NCI-H524 (cell line): Measurements from ENCODE around the gene NFAT5.
"Not testable (repeated sequence)": the region's sequence is repeated elsewhere in the genome, so short reads cannot be mapped to it uniquely, and the experiment has no call there.

ENCODE experiments used
- DNase-seq, 2 experiments: peaks; one replicate each; lab custom pipeline; 2025; lab: John Stamatoyannopoulos, UW

NFAT5 gene

DNA sequence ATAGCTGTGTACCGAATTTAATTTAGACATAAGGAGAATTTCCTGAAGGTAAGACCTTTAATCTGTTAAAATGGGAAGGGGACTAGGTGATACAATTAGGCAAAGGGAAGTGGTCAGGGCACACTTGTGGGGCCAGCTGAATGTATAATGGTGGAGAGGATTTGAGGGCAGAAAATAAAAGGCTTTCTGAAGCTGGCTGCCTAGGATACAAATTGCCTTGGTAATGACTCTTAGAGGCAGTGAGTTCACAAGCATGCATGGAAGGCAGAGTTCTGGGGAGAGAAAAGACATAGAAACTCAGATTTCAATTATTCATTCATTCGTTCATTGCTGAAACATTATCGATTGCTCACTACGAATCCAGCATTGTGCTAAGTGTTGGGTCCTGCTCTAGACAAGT is 12.4 kb upstream of the NFAT5 start:
- DNase-seq = no peak

- no peak for DNase-seq
Observed at GRCh38 chr16:69554495-69554894, 11.3 kb upstream of the NFAT5 start.

- DNase-seq = no peak
Observed at GRCh38 chr16:69555437-69555836, 10.3 kb upstream of the NFAT5 start.

DNA sequence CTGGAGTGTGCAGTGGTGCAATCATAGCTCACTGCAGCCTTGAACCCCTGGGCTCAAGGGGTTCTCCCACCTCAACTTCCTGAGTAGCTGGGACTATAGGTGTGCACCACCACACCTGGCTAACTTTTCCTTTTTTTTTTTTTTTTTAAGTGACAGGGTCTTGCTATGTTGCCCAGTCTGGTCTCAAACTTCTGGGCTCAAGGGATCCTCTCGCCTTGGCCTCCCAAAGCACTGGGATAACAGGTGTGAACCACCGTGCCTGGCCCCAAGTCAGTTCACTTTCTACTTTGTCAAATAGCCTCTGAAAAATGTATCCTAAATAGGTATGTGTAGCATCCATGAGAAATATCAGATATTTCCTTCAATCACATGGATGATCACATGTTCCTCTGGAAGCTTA is 9.9 kb upstream of the NFAT5 start:
- no peak for DNase-seq

- no peak for DNase-seq
Observed at GRCh38 chr16:69559164-69559563, 6.6 kb upstream of the NFAT5 start.

- not testable (repeated sequence) for DNase-seq
Observed at GRCh38 chr16:69561367-69561766, 4.4 kb upstream of the NFAT5 start.

GRCh38 chr16:69561901-69562300 is 3.9 kb upstream of the NFAT5 start:
- DNase-seq = no peak

- DNase-seq = no peak
Observed at GRCh38 chr16:69562813-69563212, 3.0 kb upstream of the NFAT5 start.

DNA sequence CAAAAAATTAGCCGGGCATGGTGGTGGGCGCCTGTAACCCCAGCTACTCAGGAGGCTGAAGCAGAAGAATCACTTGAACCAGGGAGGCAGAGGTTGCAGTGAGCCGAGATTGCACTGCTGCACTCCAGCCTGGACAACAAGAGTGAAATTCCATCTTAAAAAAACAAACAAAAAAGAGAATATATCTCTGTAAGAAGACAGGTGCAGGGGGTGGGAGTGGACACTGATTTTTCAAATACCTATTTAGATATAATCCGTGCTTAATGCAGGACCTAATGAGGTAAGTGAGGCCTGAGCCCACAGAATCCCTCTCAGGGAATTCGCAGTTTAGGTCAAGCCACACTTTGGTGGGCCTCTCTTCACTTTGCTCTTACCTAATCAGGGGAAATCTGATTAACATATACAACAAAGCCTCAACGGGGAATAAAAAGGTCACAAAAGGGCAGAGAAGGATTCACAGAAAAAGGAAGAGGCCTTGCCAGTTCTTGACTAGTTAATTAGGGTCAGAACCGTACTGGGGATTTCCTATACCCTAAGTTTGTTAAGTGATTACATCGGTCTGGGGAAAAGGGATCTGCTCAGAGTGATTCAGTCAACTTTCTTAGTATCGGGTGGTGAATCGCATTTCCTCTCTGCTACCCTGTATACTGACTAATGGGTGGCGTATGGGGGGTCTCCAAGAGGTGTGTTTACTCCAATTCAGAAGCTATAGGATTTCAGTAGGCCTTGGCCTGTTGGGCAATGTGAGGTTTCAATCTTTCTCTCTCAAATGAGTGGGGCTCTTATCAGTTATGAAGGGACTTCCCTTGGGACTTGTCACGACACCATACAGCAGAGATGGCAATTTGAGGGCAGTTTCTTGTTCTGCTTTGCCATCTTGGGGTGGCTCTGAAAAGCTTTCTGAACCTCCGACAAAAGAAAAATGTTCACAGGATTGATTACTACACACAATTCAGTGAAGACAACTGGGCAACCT is 1.9 kb upstream of the NFAT5 start:
- peak in 1 of 2 experiments; percentile 14 for DNase-seq

DNA sequence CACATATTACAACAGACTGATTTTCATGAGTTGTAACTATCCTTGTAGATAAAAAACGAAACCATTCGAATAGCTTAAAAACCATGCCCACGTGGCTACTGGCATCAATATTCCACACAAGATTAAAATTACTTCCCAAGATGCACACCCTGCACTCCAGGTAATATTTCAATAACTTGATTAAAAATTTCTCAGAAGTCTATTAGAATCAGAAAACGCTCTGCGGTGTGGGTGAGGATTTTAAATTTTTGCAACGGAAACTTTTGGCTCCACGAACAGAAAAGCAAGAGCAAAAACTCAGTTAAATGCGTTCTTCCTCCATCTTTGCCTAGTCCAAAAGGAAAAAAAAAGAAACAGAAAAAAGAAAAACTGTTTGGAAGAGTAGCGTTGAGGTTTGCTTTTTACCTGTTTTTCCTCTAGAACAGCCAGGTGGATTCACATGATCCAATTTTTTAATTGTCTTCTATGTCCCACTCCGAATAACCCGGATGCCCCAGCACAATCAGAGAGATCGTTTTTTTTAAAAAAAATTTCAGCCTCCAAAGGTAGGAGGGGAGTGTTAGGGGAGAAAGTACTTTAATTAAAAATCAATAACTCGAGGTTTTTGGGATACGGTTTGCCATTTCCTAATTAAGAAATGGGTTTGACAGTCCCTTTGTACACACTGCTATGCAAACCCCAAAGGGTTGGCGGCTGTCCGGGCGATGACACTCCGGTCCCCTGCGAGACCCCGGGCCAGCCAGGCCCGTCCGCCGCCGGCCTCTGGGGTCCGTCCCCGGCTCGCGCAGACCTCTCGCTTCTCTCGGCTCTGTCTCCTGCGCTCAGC is 708 bp upstream of the NFAT5 start:
- peak in 1 of 2 experiments; percentile 51 for DNase-seq

DNA sequence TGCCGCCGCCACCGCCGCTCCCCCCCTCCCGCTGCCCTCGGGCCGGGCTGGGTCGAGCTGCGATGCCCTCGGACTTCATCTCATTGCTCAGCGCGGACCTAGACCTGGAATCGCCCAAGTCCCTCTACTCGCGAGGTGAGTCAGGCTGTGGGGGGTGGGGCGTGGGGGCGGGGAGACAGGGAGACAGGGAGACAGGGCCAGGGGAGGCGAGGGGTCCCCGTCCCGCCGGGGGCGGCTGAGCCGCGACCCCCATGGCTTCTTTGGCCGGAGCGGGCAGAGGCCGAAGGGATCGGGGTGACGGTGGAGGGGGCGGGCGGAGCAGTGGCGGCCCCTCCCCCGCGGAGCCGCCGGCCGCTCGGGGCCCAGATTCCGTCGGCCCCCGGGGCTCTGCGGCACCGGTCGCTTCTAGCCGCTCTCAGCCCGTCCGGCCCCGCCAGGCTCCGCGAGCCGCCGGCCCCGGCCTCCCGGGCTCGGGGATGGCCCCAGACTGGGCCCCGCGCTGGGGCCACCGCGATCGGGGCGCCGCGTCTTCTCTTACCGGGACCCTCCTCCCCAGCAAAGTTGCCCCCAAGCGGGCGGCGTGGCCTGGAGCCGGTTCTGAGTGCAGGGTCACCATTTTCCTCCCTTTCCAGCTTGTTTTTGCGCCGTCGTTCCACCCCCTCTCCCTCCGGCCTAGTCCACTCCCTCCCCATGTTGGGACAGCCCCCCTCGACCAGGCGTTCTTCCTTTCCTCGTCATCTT is 644 bp downstream of the NFAT5 start:
- DNase-seq = peak; percentile 32 to 51

- DNase-seq = peak in 1 of 2 experiments; percentile 44
Observed at GRCh38 chr16:69566981-69567680, 1.4 kb downstream of the NFAT5 start.

- DNase-seq = no peak
Observed at GRCh38 chr16:69568676-69569075, 2.9 kb downstream of the NFAT5 start.

- DNase-seq = not testable (repeated sequence)
Observed at GRCh38 chr16:69578771-69579170, 13.0 kb downstream of the NFAT5 start.

DNA sequence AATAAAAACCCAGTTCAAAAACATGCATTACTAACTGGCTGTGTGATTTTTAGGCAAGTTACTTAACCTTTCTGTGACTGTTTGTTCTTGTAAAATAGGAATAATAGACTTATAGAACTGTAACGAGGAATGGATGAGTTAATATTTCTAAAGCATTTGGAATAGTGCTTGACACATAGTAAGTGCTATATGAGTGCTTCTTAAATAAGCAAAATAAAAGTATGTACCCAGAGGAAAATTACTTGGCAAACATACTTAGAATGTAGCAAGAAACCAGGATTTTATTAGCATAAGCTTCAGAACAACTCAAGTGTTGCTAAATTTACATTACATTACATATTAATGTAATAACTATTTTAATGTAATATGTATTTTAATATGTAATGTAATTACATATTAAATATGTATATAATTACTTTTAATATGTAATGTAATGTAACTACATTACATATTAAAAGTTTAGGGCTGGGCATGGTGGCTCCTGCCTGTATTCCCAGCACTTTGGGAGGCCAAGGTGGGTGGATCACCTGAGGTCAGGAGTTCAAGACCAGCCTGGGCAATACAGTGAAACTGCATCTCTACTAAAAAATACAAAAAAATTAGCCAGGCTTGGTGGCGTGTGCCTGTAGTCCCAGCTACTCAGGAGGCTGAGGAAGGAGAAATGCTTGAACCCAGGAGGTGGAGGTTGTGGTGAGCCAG is 14.2 kb downstream of the NFAT5 start:
- DNase-seq = no peak

DNA sequence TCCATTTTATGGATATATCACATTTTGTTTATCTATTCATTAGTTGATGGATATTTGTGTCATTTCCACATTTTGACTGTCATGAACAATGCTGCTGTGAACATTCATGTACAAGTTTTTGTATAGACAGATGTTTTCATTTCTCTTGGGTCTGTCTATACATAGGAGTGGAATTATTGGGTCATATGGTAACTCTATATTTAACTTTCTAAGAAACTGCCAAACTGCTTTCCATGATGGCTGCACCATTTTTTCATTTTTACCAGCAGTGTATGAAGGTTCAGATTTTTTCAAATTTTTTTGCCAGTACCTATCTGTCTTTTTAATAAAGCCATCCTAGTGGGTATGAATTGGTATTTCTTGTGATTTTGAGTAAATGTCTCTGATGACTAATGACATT is 15.5 kb downstream of the NFAT5 start:
- no peak for DNase-seq

DNA sequence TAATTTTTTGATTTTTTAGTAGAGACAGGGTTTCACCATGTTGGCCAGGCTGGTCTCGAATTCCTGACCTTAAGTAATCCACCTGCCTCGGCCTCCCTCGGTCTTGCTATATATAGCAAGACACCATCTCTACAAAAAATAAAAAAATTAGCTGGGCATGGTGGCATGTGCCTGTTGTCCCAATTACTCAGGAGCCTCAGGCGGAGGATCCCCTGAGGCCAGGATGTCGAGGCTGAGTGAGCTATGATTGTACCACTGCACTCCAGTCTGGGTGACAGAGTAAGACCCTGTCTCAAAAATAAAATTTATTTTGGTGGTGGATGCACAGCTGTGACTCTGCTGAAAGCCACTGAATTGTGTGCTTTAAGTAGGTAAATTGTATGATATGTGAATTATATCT is 18.7 kb downstream of the NFAT5 start:
- not testable (repeated sequence) for DNase-seq

- DNase-seq = no peak
Observed at GRCh38 chr16:69589434-69590269, 23.9 kb downstream of the NFAT5 start.

- no peak for DNase-seq
Observed at GRCh38 chr16:69590590-69590989, 24.8 kb downstream of the NFAT5 start.

DNA sequence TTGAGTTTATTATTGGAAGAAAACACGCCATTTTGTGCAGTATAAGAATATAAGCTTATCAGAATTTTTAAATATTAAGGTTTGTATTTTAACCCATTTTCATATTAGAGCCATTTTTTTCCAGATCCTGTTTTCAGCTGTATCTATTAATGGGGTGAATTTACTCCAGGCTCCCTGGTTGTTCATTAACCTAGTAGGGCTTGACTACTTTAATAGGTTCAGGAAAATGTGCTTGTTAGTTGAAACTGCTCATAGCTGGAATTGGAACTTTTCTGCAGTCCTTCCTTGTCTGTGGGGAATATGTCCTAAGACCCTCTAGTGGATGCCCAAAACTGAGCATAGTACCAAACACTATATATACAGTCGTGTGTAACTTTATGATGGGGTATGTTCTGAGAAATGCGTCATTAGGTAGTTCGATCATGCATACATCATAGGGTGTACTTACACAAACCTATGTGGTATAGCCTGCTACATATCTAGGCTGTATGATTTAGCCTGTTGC is 28.0 kb downstream of the NFAT5 start:
- no peak for DNase-seq
